Measurements from ENCODE around the gene PPARD. TPM values are rescaled to one million over a fixed set of nuclear protein-coding genes. Genes with fewer than 3 reads are reported as not detected.

The PPARD gene
- polyA plus RNA-seq, 1 experiment = 26.9 TPM

DNA sequence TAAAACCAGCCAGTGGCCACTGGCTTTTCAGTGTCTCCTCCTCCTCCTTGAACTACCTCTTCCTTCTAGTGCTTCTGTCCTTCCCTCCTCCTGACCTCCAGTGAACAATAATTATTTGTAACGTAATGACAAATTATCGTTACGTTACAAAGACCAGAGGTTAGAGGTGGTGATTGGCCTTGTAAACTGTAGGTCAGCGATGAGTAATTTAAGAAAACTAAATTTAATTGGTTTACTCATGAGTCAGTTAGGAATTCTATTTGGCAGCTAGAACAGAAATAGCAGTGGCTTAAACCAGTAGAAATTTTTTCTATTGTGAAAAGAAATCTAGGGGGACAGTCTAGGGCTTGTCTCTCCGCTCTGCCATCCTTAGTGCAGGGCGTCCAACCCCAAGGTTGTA is 38.8 kb downstream of the PPARD start:
- POLR2A ChIA-PET = no interaction called here
- DNase-seq (ENCODE audit: low read depth, low spot score) = no peak
- Histone ChIP-seq H3K4me3 (ENCODE audit: low read depth, low read length) (no peak overlapping the region), H3K27me3 (ENCODE audit: control insufficient read depth, insufficient read depth, low read length) (no peaks in the 10 kb centered on the region), H3K9me3 (ENCODE audit: control insufficient read depth, insufficient read depth, low read length) (no peaks in the 10 kb centered on the region), H3K27ac (ENCODE audit: low read depth, low read length) (peak overlapping the region; percentile 70)
- TF ChIP-seq, protein P1, sequence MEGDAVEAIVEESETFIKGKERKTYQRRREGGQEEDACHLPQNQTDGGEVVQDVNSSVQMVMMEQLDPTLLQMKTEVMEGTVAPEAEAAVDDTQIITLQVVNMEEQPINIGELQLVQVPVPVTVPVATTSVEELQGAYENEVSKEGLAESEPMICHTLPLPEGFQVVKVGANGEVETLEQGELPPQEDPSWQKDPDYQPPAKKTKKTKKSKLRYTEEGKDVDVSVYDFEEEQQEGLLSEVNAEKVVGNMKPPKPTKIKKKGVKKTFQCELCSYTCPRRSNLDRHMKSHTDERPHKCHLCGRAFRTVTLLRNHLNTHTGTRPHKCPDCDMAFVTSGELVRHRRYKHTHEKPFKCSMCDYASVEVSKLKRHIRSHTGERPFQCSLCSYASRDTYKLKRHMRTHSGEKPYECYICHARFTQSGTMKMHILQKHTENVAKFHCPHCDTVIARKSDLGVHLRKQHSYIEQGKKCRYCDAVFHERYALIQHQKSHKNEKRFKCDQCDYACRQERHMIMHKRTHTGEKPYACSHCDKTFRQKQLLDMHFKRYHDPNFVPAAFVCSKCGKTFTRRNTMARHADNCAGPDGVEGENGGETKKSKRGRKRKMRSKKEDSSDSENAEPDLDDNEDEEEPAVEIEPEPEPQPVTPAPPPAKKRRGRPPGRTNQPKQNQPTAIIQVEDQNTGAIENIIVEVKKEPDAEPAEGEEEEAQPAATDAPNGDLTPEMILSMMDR (IDR thresholded peaks at IDR 0.05; ENCODE audit: low read depth, low read length) = no peak
- CTCF ChIA-PET = no interaction called here

DNA sequence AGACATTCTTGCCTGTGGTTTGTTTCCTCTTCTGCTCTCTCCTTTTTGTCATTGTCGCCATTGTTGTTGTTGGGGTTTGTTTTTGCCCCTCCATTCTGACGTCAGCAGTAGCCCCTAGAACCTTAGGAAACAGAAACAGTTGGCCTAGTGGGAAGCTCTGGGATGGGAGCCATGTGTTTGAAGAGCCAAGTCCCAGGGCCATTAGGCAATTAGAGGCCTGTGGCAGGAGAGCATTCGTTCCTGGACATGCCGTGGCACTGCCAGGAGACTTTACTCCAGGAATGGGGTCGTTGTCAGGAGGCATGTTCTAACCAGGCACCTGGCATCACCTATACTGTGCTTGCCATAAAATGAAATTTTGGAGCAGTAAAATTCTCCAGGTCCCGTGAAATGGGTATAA is 39.7 kb downstream of the PPARD start:
- H3K4me3 ChIP-seq (ENCODE audit: low read depth, low read length) = no peak overlapping the region
- TF ChIP-seq, protein P1 (IDR thresholded peaks at IDR 0.05; ENCODE audit: low read depth, low read length) = no peak
- no peaks in the 10 kb centered on the region for H3K27me3 ChIP-seq (ENCODE audit: control insufficient read depth, insufficient read depth, low read length)
- H3K9me3 ChIP-seq (ENCODE audit: control insufficient read depth, insufficient read depth, low read length) = no peaks in the 10 kb centered on the region
- POLR2A ChIA-PET = no interaction called here
- H3K27ac ChIP-seq (ENCODE audit: low read depth, low read length) = no peak overlapping the region
- CTCF ChIA-PET = no interaction called here
- DNase-seq (ENCODE audit: low read depth, low spot score) = no peak

DNA sequence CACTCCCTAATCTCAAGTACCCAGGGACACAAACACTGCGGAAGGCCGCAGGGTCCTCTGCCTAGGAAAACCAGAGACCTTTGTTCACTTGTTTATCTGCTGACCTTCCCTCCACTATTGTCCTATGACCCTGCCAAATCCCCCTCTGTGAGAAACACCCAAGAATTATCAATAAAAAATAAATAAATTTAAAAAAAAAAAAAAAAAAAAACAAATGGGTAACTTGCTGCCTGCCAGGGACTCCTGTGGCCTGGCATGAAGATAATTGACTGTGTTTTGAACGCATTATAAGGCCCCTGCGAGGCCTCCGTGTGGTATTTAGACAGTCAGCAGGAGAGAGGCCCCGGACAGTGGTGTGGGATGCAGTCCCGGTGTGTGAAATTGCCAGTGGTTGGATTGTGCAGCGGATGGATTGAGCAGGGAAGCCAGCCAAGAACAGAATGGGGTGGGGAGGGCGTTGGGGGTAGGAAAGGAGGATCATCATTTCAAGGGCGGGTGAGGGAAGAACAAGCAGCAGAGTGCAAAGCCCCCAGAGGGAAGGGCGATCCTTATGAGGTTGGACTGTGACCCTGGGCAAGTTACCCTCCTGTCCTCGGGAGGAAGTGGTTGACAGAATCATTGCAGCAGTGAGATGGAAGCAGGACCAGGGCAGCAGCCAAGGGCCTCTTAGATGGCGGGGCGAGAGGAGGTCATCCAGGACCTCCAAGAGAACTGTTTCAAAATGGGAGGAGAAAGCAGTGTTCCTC is 43.3 kb downstream of the PPARD start:
- POLR2A ChIA-PET = no interaction called here
- CTCF ChIA-PET = no interaction called here
- TF ChIP-seq, protein P1 (IDR thresholded peaks at IDR 0.05; ENCODE audit: low read depth, low read length) = no peak

DNA sequence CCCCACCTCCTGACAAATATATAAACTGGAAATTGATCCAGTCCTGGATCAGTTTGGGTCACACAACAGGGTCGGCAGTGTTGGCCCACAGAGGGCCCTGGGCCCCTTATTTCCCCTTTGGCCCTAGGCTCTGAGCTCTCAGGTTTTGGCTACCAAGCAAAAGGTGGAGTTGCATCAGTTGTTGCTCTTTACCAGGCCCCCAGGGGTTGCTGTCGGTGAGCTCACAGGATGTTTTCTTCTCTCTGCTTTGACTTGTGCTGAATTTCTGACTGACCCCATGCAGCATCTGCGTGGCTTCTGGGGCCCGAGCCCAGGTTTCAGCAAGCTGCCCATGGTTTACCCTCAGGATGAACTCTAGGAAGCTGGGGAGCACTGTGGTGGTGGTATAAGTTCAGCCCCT is 44.6 kb downstream of the PPARD start:
- no peak for DNase-seq (ENCODE audit: low read depth, low spot score)
- no peaks in the 10 kb centered on the region; the same call in 1 of the 2 replicates for H3K9me3 ChIP-seq (ENCODE audit: control insufficient read depth, insufficient read depth, low read length)
- H3K27ac ChIP-seq (ENCODE audit: low read depth, low read length) = peak overlapping the region; percentile 39
- TF ChIP-seq, protein P1 (IDR thresholded peaks at IDR 0.05; ENCODE audit: low read depth, low read length) = no peak
- no peak overlapping the region for H3K4me3 ChIP-seq (ENCODE audit: low read depth, low read length)
- ChIA-PET CTCF (no interaction called here), POLR2A (no interaction called here)
- H3K27me3 ChIP-seq (ENCODE audit: control insufficient read depth, insufficient read depth, low read length) = no peaks in the 10 kb centered on the region

More for the DNA sequence above, 43.3 kb downstream of the PPARD start:
- H3K27me3 ChIP-seq (ENCODE audit: control insufficient read depth, insufficient read depth, low read length) = no peaks in the 10 kb centered on the region
- H3K9me3 ChIP-seq (ENCODE audit: control insufficient read depth, insufficient read depth, low read length) = no peaks in the 10 kb centered on the region; the same call in 1 of the 2 replicates
- peak overlapping the region; percentile 31 for H3K27ac ChIP-seq (ENCODE audit: low read depth, low read length)
- no peak overlapping the region for H3K4me3 ChIP-seq (ENCODE audit: low read depth, low read length)
- DNase-seq (ENCODE audit: low read depth, low spot score) = no peak

DNA sequence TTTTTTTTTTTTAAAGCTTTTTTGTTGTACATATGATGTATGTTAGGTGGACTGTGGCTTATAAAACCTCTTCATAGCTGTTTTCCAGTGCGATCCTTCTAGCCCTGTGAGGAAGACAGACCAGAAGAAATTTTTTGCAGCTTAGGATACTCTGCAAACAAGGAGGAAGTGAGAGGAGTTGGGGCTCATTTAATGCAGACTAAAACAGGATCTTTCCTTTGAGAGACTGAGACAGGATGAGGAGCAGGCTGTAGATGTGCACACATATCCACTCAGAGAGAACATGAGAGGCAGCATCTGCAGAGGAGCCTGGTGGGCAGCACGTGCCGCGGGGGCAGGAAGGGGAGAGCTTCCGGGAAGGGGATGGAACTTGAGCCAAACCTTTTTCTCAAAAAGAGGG is 45.7 kb downstream of the PPARD start:
- ChIA-PET POLR2A (interaction anchor here (0.6 kb wide), 2 partner anchors 8 to 40 kb away, joined by 3 read pairs; no protein-coding TSS in a partner anchor), CTCF (interaction anchor here (0.7 kb wide), 2 partner anchors 26 to 150 kb away, joined by 3 to 6 read pairs; no protein-coding TSS in a partner anchor)
- TF ChIP-seq, protein P1 (IDR thresholded peaks at IDR 0.05; ENCODE audit: low read depth, low read length) = no peak
- no peak for DNase-seq (ENCODE audit: low read depth, low spot score)
- Histone ChIP-seq H3K9me3 (ENCODE audit: control insufficient read depth, insufficient read depth, low read length) (no peaks in the 10 kb centered on the region; the same call in 1 of the 2 replicates), H3K27me3 (ENCODE audit: control insufficient read depth, insufficient read depth, low read length) (no peaks in the 10 kb centered on the region), H3K27ac (ENCODE audit: low read depth, low read length) (no peak overlapping the region), H3K4me3 (ENCODE audit: low read depth, low read length) (no peak overlapping the region)
